ENCODE results near the gene BDH1. TPM values are rescaled to one million over a fixed set of nuclear protein-coding genes. Genes with fewer than 3 reads are reported as not detected.

BDH1 gene
- total RNA-seq, 5 donors from 2014 or later (not counting 1 experiment from before 2014, with no cell fraction given), result 31.1 to 74.7 (median 68.9) TPM

- 100% methylated on average over 1 of the region's 7 CpGs for WGBS (ENCODE audit: insufficient coverage)
- H3K36me3 Mint-ChIP-seq, result no peaks in the 10 kb centered on the region
- H3K27ac Mint-ChIP-seq, result no peak overlapping the region
- no peak overlapping the region for H3K27ac ChIP-seq (ENCODE audit: low read length)
- H3K27me3 ChIP-seq (replicated peaks in 1 of 2; ENCODE audit: control insufficient read depth in 2 of 2, extremely low read depth in 1 of 2, insufficient read depth in 2 of 2, low read length in 1 of 2), result no peaks in the 10 kb centered on the region
- no peaks in the 10 kb centered on the region for H3K4me1 ChIP-seq (ENCODE audit: control insufficient read depth in 1 of 2, extremely low read depth in 1 of 2, insufficient read depth in 2 of 2, low read length in 2 of 2)
- ChIA-PET CTCF (interaction anchor here in 1 of 2 donors (0.7 kb wide), 1 partner anchor 16 kb away, joined by 3 read pairs; no protein-coding TSS in a partner anchor), POLR2A (no interaction called here)
- H3K9me3 ChIP-seq, result no peaks in the 10 kb centered on the region
- ATAC-seq (replicated peaks in 1 of 4), result no peak
- H3K4me1 Mint-ChIP-seq, result no peaks in the 10 kb centered on the region
- no peak overlapping the region for H3K4me3 ChIP-seq (ENCODE audit: control insufficient read depth in 1 of 2, extremely low read depth in 1 of 2, low read length in 1 of 2)
- H3K9me3 Mint-ChIP-seq, result no peaks in the 10 kb centered on the region
- no peaks in the 10 kb centered on the region for H3K27me3 Mint-ChIP-seq
- no peak overlapping the region for H3K4me3 Mint-ChIP-seq
- no peak for DNase-seq
- H3K36me3 ChIP-seq (ENCODE audit: control insufficient read depth in 2 of 2, extremely low read depth in 1 of 2, insufficient read depth in 1 of 2, low read length in 1 of 2), result no peaks in the 10 kb centered on the region
Measured at GRCh38 chr3:197583371-197583770, 27.6 kb upstream of the BDH1 start.

- ChIA-PET POLR2A (no interaction called here), CTCF (no interaction called here)
- Mint-ChIP-seq H3K9me3 (no peaks in the 10 kb centered on the region), H3K27ac (no peak overlapping the region), H3K4me3 (no peak overlapping the region), H3K4me1 (no peaks in the 10 kb centered on the region), H3K36me3 (peaks cover 4% of the 10 kb centered on the region), H3K27me3 (no peaks in the 10 kb centered on the region)
- WGBS (ENCODE audit: insufficient coverage), result 85% methylated on average over 4 of the region's 9 CpGs
- Histone ChIP-seq H3K4me1 (ENCODE audit: control insufficient read depth in 1 of 2, extremely low read depth in 1 of 2, insufficient read depth in 2 of 2, low read length in 2 of 2) (no peaks in the 10 kb centered on the region), H3K9me3 (no peaks in the 10 kb centered on the region), H3K27ac (ENCODE audit: low read length) (no peak overlapping the region), H3K4me3 (ENCODE audit: control insufficient read depth in 1 of 2, extremely low read depth in 1 of 2, low read length in 1 of 2) (no peak overlapping the region), H3K27me3 (replicated peaks in 1 of 2; ENCODE audit: control insufficient read depth in 2 of 2, extremely low read depth in 1 of 2, insufficient read depth in 2 of 2, low read length in 1 of 2) (no peaks in the 10 kb centered on the region), H3K36me3 (ENCODE audit: control insufficient read depth in 2 of 2, extremely low read depth in 1 of 2, insufficient read depth in 1 of 2, low read length in 1 of 2) (no peaks in the 10 kb centered on the region)
- ATAC-seq (replicated peaks in 1 of 4), result no peak
- DNase-seq, result no peak
Measured at GRCh38 chr3:197580253-197580691, 24.5 kb upstream of the BDH1 start.

GRCh38 chr3:197578376-197578775 is 22.6 kb upstream of the BDH1 start:
- no peak overlapping the region for H3K4me3 Mint-ChIP-seq

GRCh38 chr3:197577366-197578074 is 21.8 kb upstream of the BDH1 start:
- ChIA-PET CTCF (interaction anchor here in 1 of 2 donors (0.6 kb wide), 1 partner anchor 9 kb away, joined by 9 read pairs; no protein-coding TSS in a partner anchor), POLR2A (no interaction called here)
- Histone ChIP-seq H3K27me3 (replicated peaks in 1 of 2; ENCODE audit: control insufficient read depth in 2 of 2, extremely low read depth in 1 of 2, insufficient read depth in 2 of 2, low read length in 1 of 2) (no peaks in the 10 kb centered on the region), H3K4me1 (ENCODE audit: control insufficient read depth in 1 of 2, extremely low read depth in 1 of 2, insufficient read depth in 2 of 2, low read length in 2 of 2) (no peaks in the 10 kb centered on the region), H3K9me3 (no peaks in the 10 kb centered on the region), H3K27ac (ENCODE audit: low read length) (no peak overlapping the region), H3K36me3 (ENCODE audit: control insufficient read depth in 2 of 2, extremely low read depth in 1 of 2, insufficient read depth in 1 of 2, low read length in 1 of 2) (no peaks in the 10 kb centered on the region), H3K4me3 (ENCODE audit: control insufficient read depth in 1 of 2, extremely low read depth in 1 of 2, low read length in 1 of 2) (no peak overlapping the region)
- no peak overlapping the region for H3K4me3 Mint-ChIP-seq
- ATAC-seq (replicated peaks in 1 of 4) (no peak), DNase-seq (no peak)
- peaks cover 4% of the 10 kb centered on the region for H3K36me3 Mint-ChIP-seq
- H3K27ac Mint-ChIP-seq, result no peak overlapping the region
- 87% methylated on average over 9 of the region's 13 CpGs for WGBS (ENCODE audit: insufficient coverage)
- no peaks in the 10 kb centered on the region for H3K4me1 Mint-ChIP-seq
- H3K27me3 Mint-ChIP-seq, result peaks cover 0 to 3% of the 10 kb centered on the region in 2 donors
- H3K9me3 Mint-ChIP-seq, result no peaks in the 10 kb centered on the region

More at GRCh38 chr3:197578376-197578775, 22.6 kb upstream of the BDH1 start:
- no peak overlapping the region for H3K27ac ChIP-seq (ENCODE audit: low read length)
- H3K4me1 ChIP-seq (ENCODE audit: control insufficient read depth in 1 of 2, extremely low read depth in 1 of 2, insufficient read depth in 2 of 2, low read length in 2 of 2), result no peaks in the 10 kb centered on the region
- no peaks in the 10 kb centered on the region for H3K27me3 ChIP-seq (replicated peaks in 1 of 2; ENCODE audit: control insufficient read depth in 2 of 2, extremely low read depth in 1 of 2, insufficient read depth in 2 of 2, low read length in 1 of 2)
- ATAC-seq (replicated peaks in 1 of 4) (no peak), DNase-seq (no peak)
- Mint-ChIP-seq H3K4me1 (no peaks in the 10 kb centered on the region), H3K27me3 (peaks cover 0 to 3% of the 10 kb centered on the region in 2 donors), H3K9me3 (no peaks in the 10 kb centered on the region), H3K27ac (no peak overlapping the region), H3K36me3 (peaks cover 4% of the 10 kb centered on the region)
- H3K9me3 ChIP-seq, result no peaks in the 10 kb centered on the region
- 60% methylated on average over 1 of the region's 6 CpGs for WGBS (ENCODE audit: insufficient coverage)
- no peaks in the 10 kb centered on the region for H3K36me3 ChIP-seq (ENCODE audit: control insufficient read depth in 2 of 2, extremely low read depth in 1 of 2, insufficient read depth in 1 of 2, low read length in 1 of 2)
- no peak overlapping the region for H3K4me3 ChIP-seq (ENCODE audit: control insufficient read depth in 1 of 2, extremely low read depth in 1 of 2, low read length in 1 of 2)
- CTCF ChIA-PET, result no interaction called here
- POLR2A ChIA-PET, result no interaction called here

- ATAC-seq (replicated peaks in 1 of 4), result no peak
- CTCF ChIA-PET, result interaction anchor here in 1 of 2 donors (0.6 kb wide), 1 partner anchor 10 kb away, joined by 9 read pairs; no protein-coding TSS in a partner anchor
Measured at GRCh38 chr3:197576838-197577237, 21.1 kb upstream of the BDH1 start.

GRCh38 chr3:197575362-197575761 is 19.6 kb upstream of the BDH1 start:
- 100% methylated on average over 1 of the region's 5 CpGs for WGBS (ENCODE audit: insufficient coverage)
- H3K9me3 Mint-ChIP-seq, result peaks cover 0 to 7% (median 3%) of the 10 kb centered on the region in 3 donors
- ChIA-PET CTCF (no interaction called here), POLR2A (no interaction called here)
- H3K9me3 ChIP-seq, result no peaks in the 10 kb centered on the region
- peaks cover 0 to 3% of the 10 kb centered on the region in 2 donors for H3K27me3 Mint-ChIP-seq
- H3K4me3 Mint-ChIP-seq, result no peak overlapping the region
- ATAC-seq (replicated peaks in 1 of 4) (no peak), DNase-seq (no peak)
- no peak overlapping the region for H3K27ac Mint-ChIP-seq
- peaks cover 4% of the 10 kb centered on the region for H3K36me3 Mint-ChIP-seq
- H3K27me3 ChIP-seq (replicated peaks in 1 of 2; ENCODE audit: control insufficient read depth in 2 of 2, extremely low read depth in 1 of 2, insufficient read depth in 2 of 2, low read length in 1 of 2), result peaks cover 0 to 4% of the 10 kb centered on the region in 2 experiments
- H3K4me3 ChIP-seq (ENCODE audit: control insufficient read depth in 1 of 2, extremely low read depth in 1 of 2, low read length in 1 of 2), result no peak overlapping the region
- no peaks in the 10 kb centered on the region for H3K4me1 Mint-ChIP-seq
- H3K36me3 ChIP-seq (ENCODE audit: control insufficient read depth in 2 of 2, extremely low read depth in 1 of 2, insufficient read depth in 1 of 2, low read length in 1 of 2), result no peaks in the 10 kb centered on the region
- no peak overlapping the region for H3K27ac ChIP-seq (ENCODE audit: low read length)
- H3K4me1 ChIP-seq (ENCODE audit: control insufficient read depth in 1 of 2, extremely low read depth in 1 of 2, insufficient read depth in 2 of 2, low read length in 2 of 2), result no peaks in the 10 kb centered on the region

More at GRCh38 chr3:197576838-197577237, 21.1 kb upstream of the BDH1 start:
- Histone ChIP-seq H3K36me3 (ENCODE audit: control insufficient read depth in 2 of 2, extremely low read depth in 1 of 2, insufficient read depth in 1 of 2, low read length in 1 of 2) (no peaks in the 10 kb centered on the region), H3K27me3 (replicated peaks in 1 of 2; ENCODE audit: control insufficient read depth in 2 of 2, extremely low read depth in 1 of 2, insufficient read depth in 2 of 2, low read length in 1 of 2) (no peaks in the 10 kb centered on the region), H3K9me3 (no peaks in the 10 kb centered on the region), H3K27ac (ENCODE audit: low read length) (no peak overlapping the region), H3K4me3 (ENCODE audit: control insufficient read depth in 1 of 2, extremely low read depth in 1 of 2, low read length in 1 of 2) (no peak overlapping the region), H3K4me1 (ENCODE audit: control insufficient read depth in 1 of 2, extremely low read depth in 1 of 2, insufficient read depth in 2 of 2, low read length in 2 of 2) (no peaks in the 10 kb centered on the region)
- Mint-ChIP-seq H3K36me3 (peaks cover 4% of the 10 kb centered on the region), H3K9me3 (no peaks in the 10 kb centered on the region), H3K4me1 (no peaks in the 10 kb centered on the region), H3K4me3 (no peak overlapping the region), H3K27me3 (peaks cover 0 to 3% of the 10 kb centered on the region in 2 donors), H3K27ac (no peak overlapping the region)
- 80% methylated on average over 1 of the region's 8 CpGs for WGBS (ENCODE audit: insufficient coverage)
- POLR2A ChIA-PET, result interaction anchor here in 1 of 2 donors (0.5 kb wide), 1 partner anchor 23 kb away, joined by 3 read pairs; no protein-coding TSS in a partner anchor
- no peak for DNase-seq
